DND-41 (cell line): ENCODE data around the gene ZC3H13.

ENCODE experiments used
- CTCF ChIP-seq: IDR thresholded peaks from 2 replicates; pipeline ENCODE4 v1.5.1; 2012; ENCODE audit warnings: borderline replicate concordance, low read length, moderate library complexity, mild to moderate bottlenecking; ENCODE audit not compliant: poor library complexity, severe bottlenecking; ENCODE audit errors: extremely low read depth
- EZH2 ChIP-seq: IDR thresholded peaks from 3 replicates; pipeline ENCODE4 v1.6.1; 2012; ENCODE audit warnings: borderline replicate concordance, low read depth, mild to moderate bottlenecking, moderate library complexity, low read length, inconsistent platforms; ENCODE audit not compliant: severe bottlenecking

DNA sequence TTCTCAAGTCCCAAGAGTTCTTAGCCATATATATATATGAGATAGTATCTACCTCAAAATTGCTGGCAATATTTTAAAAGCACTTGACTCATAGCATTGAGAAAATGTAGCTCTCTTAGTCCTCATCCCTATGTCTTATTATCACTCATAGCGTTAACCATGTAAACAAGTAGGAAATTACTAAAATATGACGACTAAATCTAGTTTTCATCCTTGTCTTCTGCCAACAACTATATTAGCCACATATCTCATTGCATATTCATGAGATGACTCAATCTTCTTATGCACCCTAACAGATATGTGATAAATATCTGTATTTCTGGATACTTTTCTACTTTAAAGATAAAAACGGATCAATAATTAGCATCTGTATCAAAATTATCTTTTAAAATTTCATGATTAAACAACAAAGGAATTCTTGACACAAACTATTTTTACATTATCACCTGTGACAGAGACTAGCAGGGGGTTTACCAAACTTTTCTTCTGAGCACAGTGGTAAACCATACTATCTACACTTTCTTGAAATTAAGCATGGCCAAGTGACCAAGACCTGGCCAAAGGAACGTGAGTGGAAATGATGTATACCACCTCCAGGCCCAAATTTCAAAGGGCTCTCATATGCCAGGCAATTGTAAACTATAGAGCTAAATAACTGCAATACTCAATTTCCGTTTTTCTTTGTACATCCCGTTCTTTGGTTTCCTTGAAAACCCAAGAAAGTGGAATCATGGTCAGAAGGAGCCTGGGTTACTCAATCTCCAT, 45.7 kb downstream of the ZC3H13 start:
- TF ChIP-seq CTCF (no peak), EZH2 (no peak)
